GM06990 (cell line): ENCODE data around the gene EBF3.

ENCODE experiments used
- DNase-seq: peaks from one replicate; pipeline ENCODE4 v3.0.0-alpha.2; 2011; ENCODE audit not compliant: insufficient read length; ENCODE audit errors: extremely low read depth
- H3K27me3 ChIP-seq: replicated peaks from 2 replicates; pipeline ENCODE4 v1.6.0; 2011; ENCODE audit warnings: low read length; ENCODE audit not compliant: control insufficient read depth, insufficient read depth
- H3K36me3 ChIP-seq: 2 replicates; pipeline ENCODE4 v1.5.1; 2011; ENCODE audit warnings: low read length; ENCODE audit not compliant: control insufficient read depth, insufficient read depth
- H3K4me3 ChIP-seq: replicated peaks from 2 replicates; pipeline ENCODE4 v1.5.1; 2011; ENCODE audit warnings: low read depth, mild to moderate bottlenecking, control low read depth, low read length
- TF ChIP-seq, protein P1 (sequence below): IDR thresholded peaks from 2 replicates; pipeline ENCODE4 v1.5.1; 2011; ENCODE audit warnings: low read length, control low read depth, mild to moderate bottlenecking, inconsistent platforms; ENCODE audit not compliant: insufficient read depth, poor library complexity, severe bottlenecking

EBF3 gene

DNA sequence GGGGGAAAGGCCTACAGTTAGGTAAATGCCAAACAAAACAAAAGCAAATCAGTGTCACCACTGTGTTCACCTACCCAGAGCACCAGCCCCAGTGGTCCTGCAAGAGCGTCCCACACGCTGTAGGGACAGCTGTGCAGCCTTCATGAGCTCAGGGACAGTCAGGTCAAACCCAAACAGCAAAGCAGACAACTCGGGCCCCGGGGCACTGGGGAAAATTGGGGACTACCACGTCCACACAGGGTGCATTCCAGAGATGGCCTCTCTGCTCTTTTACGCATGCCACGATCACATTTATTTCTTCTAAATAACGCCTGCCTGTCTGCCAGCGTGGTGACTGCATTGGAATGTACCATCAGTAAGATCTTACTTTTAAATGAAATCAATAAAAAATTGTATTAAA, 21.7 kb downstream of the EBF3 start:
- no peak for DNase-seq
- H3K27me3 ChIP-seq, result no peaks in the 10 kb centered on the region

DNA sequence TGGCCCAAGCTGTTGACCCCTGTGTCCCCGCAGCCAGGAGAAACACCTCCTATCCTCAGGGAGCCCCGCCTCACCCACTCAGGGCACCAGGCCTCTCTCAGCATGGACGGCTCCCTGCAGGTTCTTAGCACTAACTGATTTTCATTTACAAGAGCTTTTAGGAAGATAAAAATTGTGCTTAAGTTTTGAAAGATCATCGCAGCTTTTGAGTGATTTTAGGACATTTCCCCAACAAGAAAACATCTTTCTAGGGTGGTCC, 22.1 kb downstream of the EBF3 start:
- Histone ChIP-seq H3K4me3 (no peak overlapping the region), H3K36me3 (no peaks in the 10 kb centered on the region), H3K27me3 (no peaks in the 10 kb centered on the region)
- DNase-seq, result no peak
- TF ChIP-seq, protein P1, sequence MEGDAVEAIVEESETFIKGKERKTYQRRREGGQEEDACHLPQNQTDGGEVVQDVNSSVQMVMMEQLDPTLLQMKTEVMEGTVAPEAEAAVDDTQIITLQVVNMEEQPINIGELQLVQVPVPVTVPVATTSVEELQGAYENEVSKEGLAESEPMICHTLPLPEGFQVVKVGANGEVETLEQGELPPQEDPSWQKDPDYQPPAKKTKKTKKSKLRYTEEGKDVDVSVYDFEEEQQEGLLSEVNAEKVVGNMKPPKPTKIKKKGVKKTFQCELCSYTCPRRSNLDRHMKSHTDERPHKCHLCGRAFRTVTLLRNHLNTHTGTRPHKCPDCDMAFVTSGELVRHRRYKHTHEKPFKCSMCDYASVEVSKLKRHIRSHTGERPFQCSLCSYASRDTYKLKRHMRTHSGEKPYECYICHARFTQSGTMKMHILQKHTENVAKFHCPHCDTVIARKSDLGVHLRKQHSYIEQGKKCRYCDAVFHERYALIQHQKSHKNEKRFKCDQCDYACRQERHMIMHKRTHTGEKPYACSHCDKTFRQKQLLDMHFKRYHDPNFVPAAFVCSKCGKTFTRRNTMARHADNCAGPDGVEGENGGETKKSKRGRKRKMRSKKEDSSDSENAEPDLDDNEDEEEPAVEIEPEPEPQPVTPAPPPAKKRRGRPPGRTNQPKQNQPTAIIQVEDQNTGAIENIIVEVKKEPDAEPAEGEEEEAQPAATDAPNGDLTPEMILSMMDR, result no peak

More for the DNA sequence above, 21.7 kb downstream of the EBF3 start:
- no peaks in the 10 kb centered on the region for H3K36me3 ChIP-seq
- TF ChIP-seq, protein P1, result no peak
- no peak overlapping the region for H3K4me3 ChIP-seq

DNA sequence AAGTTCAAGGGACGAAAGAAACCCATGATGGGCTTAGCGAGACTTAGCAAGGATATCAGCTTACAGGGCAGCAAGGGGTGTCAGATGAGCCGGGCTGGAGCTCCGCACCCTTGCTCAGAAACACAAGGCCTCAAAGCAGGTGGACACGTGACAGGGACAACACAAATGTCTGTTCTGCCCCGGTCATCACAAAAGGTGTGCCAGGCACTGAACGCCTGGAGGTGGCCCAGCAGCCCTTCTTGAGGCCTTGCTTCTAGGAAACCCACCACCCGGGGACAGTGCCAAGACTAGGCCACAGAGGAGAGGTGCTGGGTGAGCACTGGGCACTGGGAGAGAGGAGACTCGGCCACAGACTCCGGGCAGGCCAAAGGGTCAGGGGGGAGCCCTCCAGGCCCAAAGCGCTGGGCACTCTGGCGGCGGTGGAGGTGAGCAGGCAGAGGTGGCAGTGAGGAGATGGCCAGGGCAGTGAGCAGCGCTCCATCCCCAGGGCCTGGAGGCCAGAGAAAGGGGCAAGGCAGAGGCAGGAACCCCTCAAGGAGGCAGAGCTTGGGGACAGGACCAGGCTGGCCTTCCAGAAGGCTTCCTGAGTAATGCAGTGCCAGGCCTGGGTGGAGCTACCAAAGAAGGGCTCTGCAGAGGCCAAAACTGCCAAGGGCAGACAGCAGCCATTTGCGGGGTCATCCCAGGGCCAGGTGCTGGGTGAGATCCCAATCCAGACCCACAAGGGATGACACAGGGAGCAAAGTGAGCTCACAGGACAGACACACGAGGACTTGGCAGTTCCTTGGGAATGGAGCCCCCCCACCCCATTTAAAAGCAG, 22.7 kb downstream of the EBF3 start:
- H3K4me3 ChIP-seq, result no peak overlapping the region
- no peaks in the 10 kb centered on the region for H3K27me3 ChIP-seq
- TF ChIP-seq, protein P1, result no peak
- H3K36me3 ChIP-seq, result no peaks in the 10 kb centered on the region
- no peak for DNase-seq

DNA sequence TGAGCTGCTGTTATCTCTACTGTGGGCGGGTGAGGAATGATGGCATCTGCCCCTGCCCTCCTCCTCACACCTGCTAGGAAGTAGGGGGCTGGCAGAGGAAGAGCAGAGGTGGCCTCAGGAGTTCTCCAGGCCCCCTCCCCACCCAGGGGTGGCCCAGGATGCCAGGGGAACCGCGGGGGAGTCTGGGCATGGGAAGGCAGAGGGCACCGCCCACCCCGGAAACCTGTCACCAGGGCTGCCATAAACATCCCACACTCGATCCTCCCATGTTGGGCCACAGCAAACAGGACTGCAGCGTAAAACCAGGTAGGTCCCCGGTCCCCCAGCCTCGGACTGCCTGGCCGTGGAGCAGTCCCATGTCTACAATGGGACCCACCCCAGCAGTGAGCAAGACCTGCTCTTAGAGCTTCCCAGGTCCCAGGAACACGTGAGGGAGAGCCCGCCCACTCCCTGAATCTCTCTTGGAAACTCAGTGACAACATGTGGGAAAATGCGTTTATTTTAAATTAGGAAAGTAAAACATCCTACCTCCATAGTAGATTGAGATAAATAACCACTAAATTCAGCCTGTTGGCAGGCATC, 23.4 kb downstream of the EBF3 start:
- no peak for DNase-seq
- TF ChIP-seq, protein P1, result no peak
- Histone ChIP-seq H3K27me3 (no peaks in the 10 kb centered on the region), H3K4me3 (no peak overlapping the region), H3K36me3 (no peaks in the 10 kb centered on the region)

DNA sequence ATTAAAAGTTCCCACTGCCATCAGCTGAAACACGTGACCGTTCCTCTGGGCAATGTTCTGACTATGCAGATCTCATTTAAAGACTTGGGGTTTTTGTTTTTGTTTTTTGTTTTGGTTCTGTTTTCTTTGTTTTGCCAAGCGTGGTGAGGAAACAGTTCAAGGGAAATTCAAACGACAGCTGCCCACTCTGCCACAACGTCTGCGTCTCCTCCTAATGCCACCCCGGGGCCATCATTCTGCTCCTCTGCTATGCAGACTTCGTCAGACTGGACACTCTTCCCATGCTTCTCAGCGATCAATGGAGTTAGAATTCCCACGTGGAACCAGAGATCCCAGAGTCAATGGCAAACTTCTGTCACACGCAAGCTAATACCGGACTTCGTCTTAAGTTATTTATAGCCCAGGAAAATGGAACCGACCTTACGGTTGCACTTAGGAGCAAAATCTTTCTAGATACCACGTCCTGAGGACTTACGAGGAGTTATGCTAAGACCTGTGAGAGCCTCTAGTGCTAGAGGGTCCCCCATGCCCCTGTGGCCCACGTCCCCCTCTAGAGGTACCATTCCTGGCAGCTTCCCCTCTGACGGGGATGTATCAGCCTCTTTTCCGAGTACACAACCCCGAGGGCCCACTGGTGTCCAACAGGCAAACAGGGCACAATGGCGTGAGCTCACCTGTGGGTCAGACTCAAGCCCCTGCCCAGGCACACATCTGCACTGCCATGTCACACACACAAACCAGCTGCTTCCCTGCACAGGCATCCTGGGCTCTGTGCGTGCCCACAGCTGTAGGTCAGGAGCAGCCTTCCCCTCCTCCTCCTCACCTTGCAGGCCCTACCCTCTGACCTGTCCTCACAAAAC, 24.4 kb downstream of the EBF3 start:
- Histone ChIP-seq H3K4me3 (no peak overlapping the region), H3K36me3 (no peaks in the 10 kb centered on the region), H3K27me3 (no peaks in the 10 kb centered on the region)
- no peak for DNase-seq
- TF ChIP-seq, protein P1, result no peak
